HG02642 (cell line): ENCODE measurements around the gene ARHGAP28.

ENCODE experiments used
- ATAC-seq: cut with Tn5 transposase; IDR thresholded peaks from one replicate; pipeline ENCODE4 v1.9.1; 2021; ENCODE audit warnings: mild to moderate bottlenecking; ENCODE audit not compliant: unreplicated experiment, poor library complexity

ARHGAP28 gene

DNA sequence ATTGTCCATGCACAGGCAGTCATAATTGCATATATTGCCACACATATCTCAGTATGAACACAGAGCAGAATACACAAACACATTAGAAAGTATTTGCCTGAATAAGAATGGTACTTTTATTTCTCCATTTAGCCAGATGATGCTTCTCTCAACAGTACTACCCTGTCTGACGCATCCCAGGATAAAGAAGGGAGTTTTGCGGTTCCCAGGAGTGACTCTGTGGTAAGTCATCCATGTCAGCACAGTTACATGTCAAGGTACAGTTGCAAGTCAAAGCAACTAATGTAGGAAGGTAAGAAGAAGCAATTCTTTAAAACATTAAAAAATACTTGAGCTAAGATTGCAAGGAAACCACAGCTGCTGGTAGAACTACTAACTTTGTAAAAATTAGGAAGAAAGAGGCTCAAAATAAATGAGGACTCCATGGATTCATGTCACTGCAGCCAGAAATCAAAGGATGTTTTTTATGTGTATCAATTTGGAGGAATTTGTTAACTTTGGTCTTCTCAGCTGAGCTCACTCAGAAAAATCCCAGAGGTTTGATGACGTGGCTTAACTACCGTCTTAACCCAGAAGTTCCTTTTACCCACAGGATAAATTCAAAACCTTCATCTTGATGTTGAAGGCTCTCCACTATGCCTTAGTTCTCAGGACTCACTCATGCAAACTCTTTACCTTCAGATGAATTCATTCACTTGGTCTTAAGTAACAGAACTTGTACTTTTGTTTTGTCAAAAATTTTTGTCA lies 130.3 kb downstream of the ARHGAP28 start:
- ATAC-seq = no peak

- ATAC-seq = no peak
These were observed 131.4 kb downstream of the ARHGAP28 start for GRCh38 chr18:6860804-6861448.

- ATAC-seq = no peak
These were observed 135.7 kb downstream of the ARHGAP28 start for GRCh38 chr18:6865251-6865650.

- no peak for ATAC-seq
These were observed 137.1 kb downstream of the ARHGAP28 start for GRCh38 chr18:6866552-6867085.

GRCh38 chr18:6868033-6868432 lies 138.5 kb downstream of the ARHGAP28 start:
- ATAC-seq = no peak

DNA sequence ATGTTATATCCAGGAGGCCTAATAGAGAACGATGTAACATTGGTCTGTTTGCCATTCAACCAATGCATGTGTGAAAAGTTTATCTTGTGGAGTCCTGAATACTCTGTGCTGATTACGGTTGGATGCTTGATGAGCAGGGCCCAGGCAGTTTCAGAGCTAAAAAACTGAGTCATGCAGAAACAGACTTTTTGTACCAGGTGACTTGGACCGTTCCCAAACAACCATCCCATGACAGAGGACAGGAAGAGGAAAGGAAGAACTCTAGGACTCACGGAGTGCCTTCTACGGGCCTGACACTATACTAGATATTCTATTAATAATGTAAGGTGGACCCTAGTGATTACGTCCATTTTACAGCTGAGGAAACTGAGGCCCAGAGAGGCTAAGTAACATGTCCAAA lies 142.1 kb downstream of the ARHGAP28 start:
- no peak for ATAC-seq

- ATAC-seq = no peak
These were observed 143.7 kb downstream of the ARHGAP28 start for GRCh38 chr18:6873040-6873751.

GRCh38 chr18:6874315-6874714 lies 144.8 kb downstream of the ARHGAP28 start:
- no peak for ATAC-seq

DNA sequence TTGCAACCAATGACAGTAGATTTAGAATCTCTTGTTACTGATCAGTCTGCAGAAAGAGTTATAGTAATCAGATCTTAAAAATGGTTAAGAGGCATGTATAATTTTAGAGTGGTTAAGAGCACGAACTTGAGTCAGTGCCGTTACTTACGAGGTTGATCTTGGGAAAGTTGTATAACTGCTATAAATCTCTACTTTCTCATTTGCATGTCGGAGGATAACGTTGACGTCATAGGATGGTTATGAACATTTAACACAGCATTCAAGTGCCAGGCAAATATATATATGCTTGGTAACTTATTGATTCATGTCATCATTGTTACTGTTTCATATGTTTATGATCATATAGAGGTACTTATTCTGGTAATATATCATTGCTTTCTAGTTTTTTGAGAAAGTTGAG lies 146.2 kb downstream of the ARHGAP28 start:
- no peak for ATAC-seq

- ATAC-seq = no peak
These were observed 147.1 kb downstream of the ARHGAP28 start for GRCh38 chr18:6876641-6877041.

DNA sequence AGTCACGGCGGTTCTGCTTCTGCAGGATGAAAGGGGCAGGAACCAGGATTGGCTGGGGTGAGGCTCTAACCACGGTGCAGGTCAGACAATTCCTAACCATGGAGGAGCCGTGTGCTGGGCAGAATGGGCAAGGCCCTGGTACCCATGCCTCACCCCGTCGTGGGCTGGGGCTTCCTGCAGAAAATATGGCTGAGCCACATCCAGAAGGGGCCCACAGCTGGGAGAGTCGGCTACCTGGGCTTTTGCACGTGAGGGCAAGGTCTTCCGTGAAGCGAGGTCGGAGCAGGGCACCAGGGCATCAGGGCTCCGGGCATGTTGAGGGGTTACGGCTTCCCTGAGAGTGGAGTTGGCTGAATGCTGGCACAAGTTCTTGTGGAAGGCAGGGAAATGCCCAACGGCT lies 147.8 kb downstream of the ARHGAP28 start:
- no peak for ATAC-seq

DNA sequence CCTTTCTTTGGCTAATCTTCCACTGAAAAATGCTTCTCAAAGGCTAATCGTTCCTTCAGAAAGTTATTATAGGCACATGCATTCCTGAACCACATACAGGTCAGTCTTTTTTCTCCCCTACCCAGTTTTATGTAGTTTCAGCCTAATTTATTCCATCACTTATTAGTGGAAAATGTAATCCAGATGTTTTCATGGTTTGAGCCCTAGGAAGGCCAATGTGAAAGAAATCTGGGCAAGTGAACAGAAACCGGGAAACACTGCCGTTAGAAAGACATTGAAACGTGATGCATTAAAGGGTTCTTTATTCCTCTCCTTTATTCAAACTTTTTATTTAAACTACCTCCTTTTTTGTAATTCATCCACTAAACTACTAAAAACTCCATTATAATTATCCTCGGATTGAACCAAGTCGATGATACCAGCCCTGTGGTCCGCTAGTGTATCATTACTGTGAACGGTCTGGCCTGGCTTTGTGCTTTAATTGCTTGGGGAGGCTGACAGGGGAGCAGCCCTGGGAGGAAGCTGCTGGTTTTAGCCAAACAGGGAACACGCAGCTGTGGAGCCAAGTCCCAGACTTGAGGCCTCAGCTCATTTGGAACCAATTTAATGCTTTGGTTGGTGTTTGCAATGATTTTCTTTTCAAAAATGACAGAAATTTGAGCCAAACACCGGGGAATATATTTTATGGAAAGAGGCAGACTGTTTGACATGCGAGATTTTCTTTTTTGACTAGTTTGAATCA lies 149.2 kb downstream of the ARHGAP28 start:
- no peak for ATAC-seq

DNA sequence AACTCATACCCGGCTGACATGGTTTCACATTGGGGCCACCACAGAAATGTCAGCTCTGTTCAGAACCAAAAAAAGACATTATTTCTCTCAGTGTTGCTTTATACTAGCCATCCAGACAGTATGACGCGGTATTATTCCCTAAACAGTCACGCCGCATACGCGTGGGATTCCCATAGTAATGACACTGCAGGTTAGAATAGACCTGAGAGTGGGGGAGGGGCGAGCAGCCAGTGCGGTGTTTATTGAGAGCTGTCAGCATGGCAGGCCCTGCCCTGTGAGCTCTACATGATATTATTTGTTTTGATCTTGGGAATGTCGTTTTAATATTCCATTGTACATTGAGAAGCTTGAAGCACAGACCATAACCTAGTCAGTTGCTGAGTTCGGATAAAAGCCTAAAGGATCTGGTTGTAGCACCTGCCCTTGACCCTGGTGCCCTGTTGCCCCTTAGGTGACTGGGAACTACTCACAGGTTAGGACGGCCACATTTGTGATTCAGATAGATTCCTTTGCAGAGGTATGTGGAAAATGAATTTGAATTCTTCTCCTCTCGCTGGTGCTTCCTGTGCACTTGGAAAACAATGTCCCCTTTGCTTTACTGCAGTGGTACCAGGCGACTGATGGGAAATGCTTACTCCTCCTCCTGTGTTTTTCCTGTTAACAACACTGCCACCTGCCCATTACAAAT lies 150.1 kb downstream of the ARHGAP28 start:
- ATAC-seq = no peak

DNA sequence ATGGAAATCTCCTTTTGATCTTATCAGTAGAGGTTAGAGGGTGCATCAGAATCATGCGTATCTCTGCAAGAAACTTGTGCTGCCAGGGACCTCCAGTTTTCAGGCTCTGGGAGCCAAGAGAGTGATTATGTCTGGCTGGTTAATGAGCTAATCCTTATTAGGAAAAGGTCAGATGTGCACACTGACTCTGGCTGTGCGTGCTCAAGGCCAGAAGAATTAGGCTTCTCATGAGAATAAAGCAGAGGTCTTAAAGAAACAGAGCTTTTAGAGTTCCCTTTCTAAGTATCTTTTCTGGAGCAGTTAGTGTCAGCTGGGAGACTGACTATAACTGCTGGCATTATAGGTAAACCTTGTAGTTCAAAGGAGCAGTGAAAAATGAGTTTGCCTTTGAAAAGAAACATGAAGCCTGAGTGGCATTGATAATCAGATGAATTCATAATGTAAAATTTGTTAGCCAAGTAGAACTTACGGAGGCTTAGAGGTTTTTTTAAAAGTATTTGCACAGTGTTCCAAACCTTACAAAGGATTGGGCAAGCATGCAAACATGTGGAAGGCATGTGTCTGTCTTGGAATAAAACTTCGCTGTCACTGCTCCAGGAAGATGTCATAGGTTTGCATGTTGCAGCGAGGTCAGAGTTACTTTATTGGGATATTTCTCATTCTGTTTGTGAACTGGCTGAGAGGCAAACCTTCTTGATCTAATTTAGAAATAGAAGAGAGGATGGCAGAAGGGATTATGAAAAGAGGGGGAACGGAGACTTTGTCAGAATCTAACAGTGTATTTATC lies 151.7 kb downstream of the ARHGAP28 start:
- ATAC-seq = no peak

- no peak for ATAC-seq
These were observed 152.9 kb downstream of the ARHGAP28 start for GRCh38 chr18:6882401-6882800.

- ATAC-seq = no peak
These were observed 155.5 kb downstream of the ARHGAP28 start for GRCh38 chr18:6885006-6885481.

DNA sequence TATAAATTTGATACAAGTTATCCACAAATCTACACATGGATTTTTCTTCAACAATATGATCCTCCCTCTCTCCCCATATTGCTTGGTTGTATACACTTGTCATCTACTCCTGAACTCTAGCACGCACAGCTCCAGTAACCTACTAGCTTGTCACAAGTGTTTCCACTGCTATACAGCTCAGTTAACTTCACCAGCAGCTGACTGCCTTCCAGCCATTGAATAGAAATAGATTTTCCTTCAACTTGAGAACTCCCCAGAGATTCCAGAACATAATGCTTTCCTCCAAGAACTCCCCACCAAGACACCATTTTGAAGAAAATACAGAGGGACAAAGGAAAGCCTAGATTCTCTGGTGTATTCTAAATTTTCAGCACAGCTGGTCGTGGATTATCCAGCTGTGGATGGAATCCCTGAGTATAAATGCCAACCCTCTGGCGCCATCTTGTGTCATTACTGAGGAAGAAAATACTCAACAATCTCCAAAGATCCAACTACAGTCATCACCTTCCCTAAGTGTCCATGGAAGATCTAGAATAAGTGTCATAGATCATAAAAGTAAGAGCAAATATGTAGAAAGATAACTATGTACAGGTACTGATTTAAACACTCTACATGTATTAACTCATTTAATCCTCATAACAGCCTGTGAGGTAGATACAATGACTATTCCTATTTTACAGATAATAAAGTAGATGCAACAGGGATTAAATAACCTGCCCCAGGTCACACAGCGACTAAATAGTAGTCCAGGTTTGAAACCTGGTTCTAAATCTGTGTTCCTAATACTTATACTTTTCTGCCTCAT lies 156.7 kb downstream of the ARHGAP28 start:
- ATAC-seq = no peak

DNA sequence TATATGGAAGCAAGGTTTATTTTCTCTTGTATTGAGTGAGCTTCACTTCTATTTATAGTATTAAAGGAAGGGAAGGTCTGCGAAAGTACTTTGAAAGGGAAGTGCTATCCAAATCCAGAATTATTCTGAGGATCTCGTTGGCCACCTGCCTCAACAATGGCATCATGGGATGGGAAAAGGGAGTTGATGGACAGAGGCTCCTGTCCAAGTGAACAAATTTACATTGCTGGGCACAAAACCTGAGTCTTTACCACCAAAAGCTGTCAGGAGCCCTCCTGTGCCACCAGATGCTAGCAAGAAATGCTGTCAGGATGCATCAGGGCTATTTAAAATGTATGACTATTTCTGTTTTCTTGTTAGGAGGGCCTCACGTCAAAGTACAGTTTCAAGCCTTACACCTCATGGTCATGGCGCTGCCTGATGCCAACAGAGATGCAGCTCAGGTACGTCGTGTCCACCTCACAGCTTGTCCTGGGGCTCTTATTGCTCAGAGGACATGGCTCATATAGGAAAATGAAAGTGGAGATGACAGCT lies 157.3 kb downstream of the ARHGAP28 start:
- ATAC-seq = no peak
